ENCODE data around the gene SFXN2.
A peak's percentile ranks its signal among the peaks of the same experiment; 100 is the strongest.
"Not testable (repeated sequence)": the region's sequence is repeated elsewhere in the genome, so short reads cannot be mapped to it uniquely, and the experiment has no call there.

The SFXN2 gene

GRCh38 chr10:102720337-102720736 lies 5.9 kb downstream of the SFXN2 start:
- no peak for DNase-seq (ENCODE audit: low read depth in 2 of 2)

- no peak for DNase-seq (ENCODE audit: low read depth in 2 of 2)
Observed at GRCh38 chr10:102720775-102721301, 6.4 kb downstream of the SFXN2 start.

- DNase-seq (ENCODE audit: low read depth in 2 of 2): no peak
Observed at GRCh38 chr10:102721954-102722353, 7.5 kb downstream of the SFXN2 start.

- no peak for DNase-seq (ENCODE audit: low read depth in 2 of 2)
Observed at GRCh38 chr10:102723989-102724388, 9.6 kb downstream of the SFXN2 start.

- DNase-seq (ENCODE audit: low read depth in 2 of 2): no peak
Observed at GRCh38 chr10:102726274-102726673, 11.8 kb downstream of the SFXN2 start.

GRCh38 chr10:102727037-102727818 lies 12.8 kb downstream of the SFXN2 start:
- no peak for DNase-seq (ENCODE audit: low read depth in 2 of 2)

GRCh38 chr10:102729029-102730026 lies 14.9 kb downstream of the SFXN2 start:
- no peak for DNase-seq (ENCODE audit: low read depth in 2 of 2)

- DNase-seq (ENCODE audit: low read depth in 2 of 2): no peak
Observed at GRCh38 chr10:102731222-102731800, 16.9 kb downstream of the SFXN2 start.

GRCh38 chr10:102732661-102733060 lies 18.2 kb downstream of the SFXN2 start:
- DNase-seq (ENCODE audit: low read depth in 2 of 2): no peak

GRCh38 chr10:102735065-102735562 lies 20.7 kb downstream of the SFXN2 start:
- no peak for DNase-seq (ENCODE audit: low read depth in 2 of 2)

- no peak for DNase-seq (ENCODE audit: low read depth in 2 of 2)
Observed at GRCh38 chr10:102738692-102739121, 24.3 kb downstream of the SFXN2 start.

- no peak for DNase-seq (ENCODE audit: low read depth in 2 of 2)
Observed at GRCh38 chr10:102740229-102740628, 25.8 kb downstream of the SFXN2 start.

GRCh38 chr10:102741726-102742237 lies 27.3 kb downstream of the SFXN2 start:
- no peak for DNase-seq (ENCODE audit: low read depth in 2 of 2)

GRCh38 chr10:102742313-102742712 lies 27.9 kb downstream of the SFXN2 start:
- not testable (repeated sequence) for DNase-seq (ENCODE audit: low read depth in 2 of 2)

GRCh38 chr10:102743078-102743587 lies 28.7 kb downstream of the SFXN2 start:
- DNase-seq (ENCODE audit: low read depth in 2 of 2): no peak

GRCh38 chr10:102743588-102744373 lies 29.3 kb downstream of the SFXN2 start, which contains the start of gene WBP1L:
Gene WBP1L (plus strand): TSS chr10:102743948. CDS start chr10:102744054, 106 bp downstream.
- DNase-seq (ENCODE audit: low read depth in 2 of 2): peak; percentile 99

GRCh38 chr10:102744374-102745051 lies 30.1 kb downstream of the SFXN2 start:
- DNase-seq (ENCODE audit: low read depth in 2 of 2): no peak

GRCh38 chr10:102745157-102745556 lies 30.7 kb downstream of the SFXN2 start:
- no peak for DNase-seq (ENCODE audit: low read depth in 2 of 2)

- DNase-seq (ENCODE audit: low read depth in 2 of 2): no peak
Observed at GRCh38 chr10:102752266-102752930, 38.0 kb downstream of the SFXN2 start.
